ENCODE data around the gene AOC1.

AOC1 gene

GRCh38 chr7:150858236-150859197 is 6.2 kb downstream of the AOC1 start:
- peak in 1 of 2 experiments; percentile 1 for DNase-seq

- peak in 1 of 2 experiments; percentile 5 for DNase-seq
Measured at GRCh38 chr7:150860291-150860977, 8.1 kb downstream of the AOC1 start.

- DNase-seq: peak in 1 of 2 experiments; percentile 2
Measured at GRCh38 chr7:150860978-150861295, 8.6 kb downstream of the AOC1 start.

GRCh38 chr7:150862356-150862755 is 10.0 kb downstream of the AOC1 start:
- DNase-seq: peak in 1 of 2 experiments; percentile 1

GRCh38 chr7:150863946-150864345 is 11.6 kb downstream of the AOC1 start:
- DNase-seq: peak in 1 of 2 experiments; percentile 3

- no peak for DNase-seq
Measured at GRCh38 chr7:150866932-150867564, 14.7 kb downstream of the AOC1 start.

- DNase-seq: no peak
Measured at GRCh38 chr7:150867605-150868004, 15.3 kb downstream of the AOC1 start.

- DNase-seq: no peak
Measured at GRCh38 chr7:150869467-150869866, 17.1 kb downstream of the AOC1 start.

- DNase-seq: no peak
Measured at GRCh38 chr7:150871601-150872000, 19.3 kb downstream of the AOC1 start.

- no peak for DNase-seq
Measured at GRCh38 chr7:150874401-150875198, 22.3 kb downstream of the AOC1 start.

- DNase-seq: no peak
Measured at GRCh38 chr7:150875791-150876190, 23.5 kb downstream of the AOC1 start.

- peak in 1 of 2 experiments; percentile 55 for DNase-seq
Measured at GRCh38 chr7:150876817-150877526, 24.7 kb downstream of the AOC1 start.

GRCh38 chr7:150877536-150877935 is 25.2 kb downstream of the AOC1 start:
- no peak for DNase-seq

GRCh38 chr7:150879345-150879744 is 27.0 kb downstream of the AOC1 start:
- DNase-seq: no peak

- no peak for DNase-seq
Measured at GRCh38 chr7:150881189-150881588, 28.9 kb downstream of the AOC1 start.

- DNase-seq: no peak
Measured at GRCh38 chr7:150890853-150891584, 38.7 kb downstream of the AOC1 start.

- DNase-seq: no peak
Measured at GRCh38 chr7:150891740-150892139, 39.4 kb downstream of the AOC1 start.

- DNase-seq: no peak
Measured at GRCh38 chr7:150895809-150896208, 43.5 kb downstream of the AOC1 start.

GRCh38 chr7:150896562-150897209 is 44.4 kb downstream of the AOC1 start:
- DNase-seq: no peak

Measured in activated T-cell treated with anti-CD3 and anti-CD28 coated beads, Interleukin-2, amount 50 U/mL, for 48 hours (primary cell).